Measurements from ENCODE around the gene PPP1R12B. TPM values are rescaled to one million over a fixed set of nuclear protein-coding genes. Genes with fewer than 3 reads are reported as not detected.

The PPP1R12B gene
- total and polyA plus RNA-seq, 12 donors, result 16.5 to 969 (median 604) TPM

DNA sequence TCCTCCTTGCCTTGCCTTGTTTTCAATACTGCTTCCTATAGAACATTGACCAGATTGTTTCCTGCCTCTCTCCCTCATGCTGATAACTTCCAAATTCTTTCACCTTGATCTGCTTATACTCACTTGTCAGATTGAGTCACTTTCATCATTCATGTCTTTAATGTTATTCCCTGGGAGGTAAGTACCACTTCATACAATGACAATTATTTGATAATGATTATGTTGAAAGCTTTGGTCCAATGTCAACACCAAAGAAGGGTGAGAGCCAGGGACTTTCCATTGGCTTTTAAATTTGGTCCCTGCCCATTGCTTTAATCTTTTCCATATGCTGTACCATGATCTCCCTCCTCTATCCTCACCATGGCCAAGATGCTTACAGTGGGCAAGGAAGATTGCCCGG lies 224.4 kb downstream of the PPP1R12B start:
- H3K9me3 ChIP-seq, result no peaks in the 10 kb centered on the region
- DNase-seq, result no peak
- H3K36me3 ChIP-seq, result peaks cover 0 to 91% (median 36%) of the 10 kb centered on the region in 9 donors
- intact Hi-C loops (cut with DNase I), result loop anchor here in 1 of 10 donors (10.0 kb wide), 1 partner anchor 78 kb away; no protein-coding TSS in a partner anchor
- H3K4me1 ChIP-seq, result peaks cover 7 to 77% (median 44%) of the 10 kb centered on the region in 9 donors
- H3K27me3 ChIP-seq, result peaks cover 0 to 25% (median 0%) of the 10 kb centered on the region in 7 donors
- TF ChIP-seq, protein P1, sequence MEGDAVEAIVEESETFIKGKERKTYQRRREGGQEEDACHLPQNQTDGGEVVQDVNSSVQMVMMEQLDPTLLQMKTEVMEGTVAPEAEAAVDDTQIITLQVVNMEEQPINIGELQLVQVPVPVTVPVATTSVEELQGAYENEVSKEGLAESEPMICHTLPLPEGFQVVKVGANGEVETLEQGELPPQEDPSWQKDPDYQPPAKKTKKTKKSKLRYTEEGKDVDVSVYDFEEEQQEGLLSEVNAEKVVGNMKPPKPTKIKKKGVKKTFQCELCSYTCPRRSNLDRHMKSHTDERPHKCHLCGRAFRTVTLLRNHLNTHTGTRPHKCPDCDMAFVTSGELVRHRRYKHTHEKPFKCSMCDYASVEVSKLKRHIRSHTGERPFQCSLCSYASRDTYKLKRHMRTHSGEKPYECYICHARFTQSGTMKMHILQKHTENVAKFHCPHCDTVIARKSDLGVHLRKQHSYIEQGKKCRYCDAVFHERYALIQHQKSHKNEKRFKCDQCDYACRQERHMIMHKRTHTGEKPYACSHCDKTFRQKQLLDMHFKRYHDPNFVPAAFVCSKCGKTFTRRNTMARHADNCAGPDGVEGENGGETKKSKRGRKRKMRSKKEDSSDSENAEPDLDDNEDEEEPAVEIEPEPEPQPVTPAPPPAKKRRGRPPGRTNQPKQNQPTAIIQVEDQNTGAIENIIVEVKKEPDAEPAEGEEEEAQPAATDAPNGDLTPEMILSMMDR (IDR thresholded peaks at IDR 0.05), result no peak
- ATAC-seq, result peak in 1 of 8 donors; percentile 38
- no peak overlapping the region for H3K4me3 ChIP-seq
- H3K27ac ChIP-seq, result no peak overlapping the region
- whole genome bisulfite sequencing, 2 donors, result 68 to 69% methylated on average over 1 of the region's 1 CpG

DNA sequence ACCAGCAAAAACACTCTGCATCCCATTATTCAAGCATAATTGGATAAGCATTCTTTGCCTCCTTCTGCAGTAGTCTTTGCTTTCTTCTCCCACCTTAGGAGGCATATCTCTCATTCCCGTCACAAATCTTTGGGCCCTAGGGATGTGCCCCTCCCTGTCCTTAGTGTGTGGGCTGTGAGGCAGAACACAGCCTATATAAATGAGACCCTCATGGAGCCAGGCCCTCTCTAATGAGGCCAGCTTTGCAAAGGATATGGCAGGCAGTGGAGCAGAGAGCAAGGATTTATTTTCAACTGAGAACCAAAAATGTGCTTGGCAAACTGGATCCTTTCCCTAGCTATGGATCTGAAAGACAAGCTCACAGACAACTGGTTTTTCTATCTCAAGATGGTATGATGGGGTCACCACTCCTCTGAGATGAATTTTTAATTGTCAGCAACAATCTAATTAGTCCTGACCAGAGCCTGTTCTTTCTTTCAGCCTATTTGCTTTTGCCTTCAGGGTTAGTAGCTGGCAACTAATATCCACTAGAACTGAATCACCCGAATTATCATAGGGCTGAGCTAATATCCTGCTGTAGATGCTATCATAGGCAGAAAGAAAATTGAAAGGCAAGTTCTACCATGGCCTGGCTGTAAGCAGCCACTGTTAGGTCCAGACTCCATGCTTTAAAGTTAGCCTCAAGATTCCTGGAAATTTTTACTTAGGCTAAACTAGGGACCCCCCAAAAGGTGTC lies 227.6 kb downstream of the PPP1R12B start:
- Histone ChIP-seq H3K27me3 (peaks cover 0 to 40% (median 0%) of the 10 kb centered on the region in 7 donors), H3K36me3 (peaks cover 0 to 70% (median 28%) of the 10 kb centered on the region in 9 donors), H3K4me3 (no peak overlapping the region), H3K27ac (peak overlapping the region in 9 of 10 donors; percentile 0 to 74 (median 42)), H3K4me1 (peaks cover 7 to 89% (median 58%) of the 10 kb centered on the region in 9 donors), H3K9me3 (no peaks in the 10 kb centered on the region)
- DNase-seq, result no peak
- WGBS, 2 donors, result 27 to 42% methylated on average over 2 of the region's 2 CpGs
- TF ChIP-seq, protein P1 (IDR thresholded peaks at IDR 0.05), result no peak
- ATAC-seq, result no peak
- intact Hi-C loops (cut with DNase I), result loop anchor here in 1 of 10 donors (10.0 kb wide), 1 partner anchor 81 kb away; no protein-coding TSS in a partner anchor

DNA sequence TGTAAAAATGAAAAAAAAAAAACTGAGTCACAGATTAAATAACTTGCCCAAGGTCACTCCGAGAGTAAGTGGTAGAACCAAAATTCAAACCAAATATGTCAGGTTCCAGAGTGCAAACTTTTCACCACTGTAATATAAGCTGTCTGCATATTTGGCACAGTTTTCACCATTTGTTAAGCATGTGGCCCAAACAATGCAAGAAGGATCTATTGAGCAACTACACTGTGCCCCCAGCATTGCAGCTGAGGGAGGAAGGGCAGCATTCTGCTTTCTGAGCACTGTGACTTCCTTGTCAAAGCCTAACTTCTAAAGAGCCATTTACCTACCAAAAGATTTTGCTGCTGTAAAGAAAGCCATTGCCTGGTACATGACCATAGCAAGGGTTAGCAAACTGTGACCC lies 228.3 kb downstream of the PPP1R12B start:
- ATAC-seq (peak in 2 of 8 donors; percentile 8 to 23), DNase-seq (no peak)
- Histone ChIP-seq H3K27me3 (peaks cover 0 to 43% (median 0%) of the 10 kb centered on the region in 7 donors), H3K4me1 (peaks cover 7 to 85% (median 56%) of the 10 kb centered on the region in 9 donors), H3K27ac (peak overlapping the region in 8 of 10 donors; percentile 0 to 74 (median 43)), H3K9me3 (no peaks in the 10 kb centered on the region), H3K36me3 (peaks cover 0 to 76% (median 31%) of the 10 kb centered on the region in 9 donors), H3K4me3 (no peak overlapping the region)
- TF ChIP-seq, protein P1 (IDR thresholded peaks at IDR 0.05), result no peak
- WGBS, 2 donors, result 67 to 72% methylated on average over 1 of the region's 1 CpG
- intact Hi-C loops (cut with DNase I), result loop anchor here in 1 of 10 donors (10.0 kb wide), 1 partner anchor 82 kb away; no protein-coding TSS in a partner anchor

DNA sequence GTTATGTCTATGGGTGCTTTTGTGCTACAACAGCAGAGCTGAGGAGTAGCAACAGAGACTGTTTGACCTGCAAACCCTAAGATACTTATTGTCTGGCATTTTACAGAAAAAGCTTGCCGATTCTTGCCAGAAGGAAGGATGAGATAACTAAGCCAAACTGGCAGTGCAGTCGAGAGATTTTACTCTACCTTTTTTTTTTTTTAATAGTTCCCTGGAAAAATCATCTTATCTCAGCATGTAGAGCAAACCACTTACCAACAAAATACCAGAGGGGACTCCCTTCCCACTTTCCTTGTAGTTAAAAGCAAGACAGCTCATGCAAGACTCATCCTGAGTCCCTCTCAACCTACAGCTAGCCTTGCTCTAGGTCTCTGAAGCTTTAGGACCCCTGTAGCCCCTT lies 228.9 kb downstream of the PPP1R12B start:
- TF ChIP-seq, protein P1 (IDR thresholded peaks at IDR 0.05), result no peak
- no peaks in the 10 kb centered on the region for H3K9me3 ChIP-seq
- DNase-seq (no peak), ATAC-seq (no peak)
- intact Hi-C loops (cut with DNase I), result loop anchor here in 1 of 10 donors (10.0 kb wide), 1 partner anchor 83 kb away; no protein-coding TSS in a partner anchor
- peak overlapping the region in 7 of 10 donors; percentile 36 to 74 (median 58) for H3K27ac ChIP-seq
- H3K27me3 ChIP-seq, result peaks cover 0 to 42% (median 0%) of the 10 kb centered on the region in 7 donors
- 11 to 21% methylated on average over 2 of the region's 2 CpGs for WGBS, 2 donors
- H3K36me3 ChIP-seq, result peaks cover 0 to 76% (median 31%) of the 10 kb centered on the region in 9 donors
- peaks cover 7 to 79% (median 56%) of the 10 kb centered on the region in 9 donors for H3K4me1 ChIP-seq
- H3K4me3 ChIP-seq, result no peak overlapping the region
